Endometrial microvascular endothelial cells (primary cell): ENCODE data around the gene ANP32B. TPM values are rescaled to one million over a fixed set of nuclear protein-coding genes. Genes with fewer than 3 reads are reported as not detected.
"Not testable (repeated sequence)": the region's sequence is repeated elsewhere in the genome, so short reads cannot be mapped to it uniquely, and the experiment has no call there.

ENCODE experiments used
- in situ Hi-C: cut with HindIII; loops from 2 replicates; pipeline ENCODE4 v1.10.0; 2017; ENCODE audit warnings: low sequenced_read_pairs, low pct_unique_long_range_greater_than_20kb; ENCODE audit errors: inconsistent ontology term
- total RNA-seq: library from RNA; depleted of rRNA; stranded (reverse); fragments of >200 nt; gene quantifications from one replicate; pipeline ENCODE4 v1.2.3, GENCODE V29; 2015; ENCODE audit errors: inconsistent ontology term

ANP32B gene
- total RNA-seq, 1 donor from 2014 or later, result 18.4 TPM

DNA sequence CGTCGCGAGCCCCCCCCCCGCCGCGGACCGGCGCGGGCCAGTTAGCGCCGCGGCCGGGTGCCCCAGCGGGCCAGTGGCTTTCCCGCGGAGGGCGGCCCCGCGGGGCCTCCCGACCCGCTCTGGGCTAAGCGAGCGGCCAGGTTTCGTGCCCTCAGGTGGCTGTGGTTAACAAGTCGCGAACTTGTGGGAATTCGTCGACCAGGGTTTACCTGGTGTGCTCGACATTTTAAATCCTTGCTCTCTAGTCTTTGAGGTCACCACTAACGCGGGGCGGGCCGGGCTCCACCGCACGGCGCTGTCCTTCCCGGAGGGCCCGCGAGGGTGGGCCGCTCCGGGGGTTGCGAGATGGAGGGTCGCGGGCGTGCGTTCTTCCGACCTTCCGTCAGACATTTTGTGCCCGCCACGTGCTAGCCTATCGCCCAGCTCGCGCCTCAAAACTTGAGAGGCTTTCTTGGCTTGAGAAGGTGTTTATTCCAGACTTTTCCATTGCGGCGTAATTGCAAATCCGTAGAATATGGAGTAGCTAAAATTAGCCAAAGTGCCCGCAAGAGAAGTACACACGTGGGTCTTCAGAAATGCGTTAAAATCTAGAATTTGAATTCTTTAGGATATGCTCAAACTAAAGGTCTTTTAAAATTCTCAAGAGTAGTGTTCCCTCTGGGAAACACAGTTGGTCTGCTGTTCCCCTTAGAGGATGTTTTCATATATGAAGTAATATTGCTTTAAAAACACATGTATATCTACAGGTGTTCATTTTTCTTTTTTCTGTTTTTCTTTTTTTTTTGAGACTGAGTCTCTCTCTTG, 2.1 kb downstream of the ANP32B start:
- in situ Hi-C loops, result no loop called here

DNA sequence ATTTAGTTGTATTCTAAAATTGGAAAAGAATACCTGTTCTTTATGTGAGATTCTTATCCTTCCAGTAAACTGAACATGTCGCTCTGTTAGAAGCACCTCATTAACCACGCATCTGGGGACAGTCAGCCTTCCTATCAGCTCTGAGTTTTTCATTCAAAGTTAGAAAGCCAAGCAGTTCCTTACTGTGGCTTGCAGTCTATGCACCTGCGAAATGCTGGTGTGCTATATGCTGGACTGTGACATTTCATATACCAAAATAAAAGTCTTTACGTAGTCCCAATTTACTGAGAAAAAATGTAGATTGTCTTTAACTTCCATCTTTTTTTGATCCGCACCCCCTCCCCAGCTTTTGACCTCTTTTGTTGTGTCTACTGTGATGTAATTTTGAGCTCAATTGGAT, 4.3 kb downstream of the ANP32B start:
- in situ Hi-C loops, result no loop called here

DNA sequence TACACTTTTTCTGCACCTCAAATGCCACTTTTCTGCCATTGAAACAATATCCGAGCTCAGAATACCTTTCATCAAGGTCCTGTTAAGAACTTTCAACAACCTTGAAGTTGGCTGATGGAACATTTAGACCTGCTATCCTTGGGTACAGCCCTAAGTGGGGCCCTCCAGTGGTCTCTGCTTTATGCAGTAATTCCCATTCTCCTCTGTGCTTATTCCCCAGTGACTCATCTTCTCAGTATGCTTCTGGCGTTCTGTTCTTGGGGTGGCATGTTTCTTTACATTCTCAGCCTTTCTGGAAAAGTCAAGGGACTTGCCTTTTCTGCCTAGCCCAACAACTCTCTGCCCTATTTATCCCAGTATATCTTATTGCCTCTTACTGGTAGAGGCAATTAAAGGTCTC, 7.1 kb downstream of the ANP32B start:
- in situ Hi-C loops, result no loop called here

DNA sequence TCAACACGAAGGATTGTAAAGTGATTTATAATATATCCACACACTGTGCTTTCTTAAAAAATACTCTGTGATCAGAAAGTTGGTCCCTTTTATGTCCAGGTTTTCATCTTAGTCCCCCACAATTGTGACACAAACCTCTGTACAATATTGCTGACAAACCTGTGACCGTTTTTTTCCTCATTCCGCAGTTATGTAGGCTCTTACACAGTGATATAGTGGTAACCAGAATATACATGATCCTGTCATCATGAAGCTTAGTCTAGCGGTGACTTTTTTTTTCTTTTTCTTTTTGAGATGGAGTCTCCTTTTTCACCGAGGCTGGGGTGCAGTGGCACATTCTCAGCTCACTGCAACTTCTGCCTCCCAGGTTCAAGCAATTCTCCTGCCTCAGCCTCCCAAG, 8.7 kb downstream of the ANP32B start:
- in situ Hi-C loops, result no loop called here

DNA sequence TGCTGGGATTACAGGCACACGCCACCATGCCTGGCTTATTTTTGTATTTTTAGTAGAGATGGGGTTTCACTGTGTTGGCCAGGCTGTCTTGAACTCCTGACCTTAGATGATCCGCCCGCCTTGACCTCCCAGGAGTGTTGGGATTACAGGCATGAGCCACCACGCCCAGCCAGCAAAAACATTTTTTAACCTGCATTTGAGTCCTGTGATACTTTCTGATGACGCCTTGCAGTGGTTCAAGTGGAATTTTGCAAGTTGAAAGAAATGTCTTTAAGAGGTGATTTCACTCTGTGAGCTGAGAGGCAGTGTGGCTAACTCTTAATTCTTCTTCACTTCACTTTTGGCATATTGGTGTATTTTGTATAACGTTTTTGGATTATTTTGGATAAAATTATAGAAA, 9.1 kb downstream of the ANP32B start:
- in situ Hi-C loops, result no loop called here

DNA sequence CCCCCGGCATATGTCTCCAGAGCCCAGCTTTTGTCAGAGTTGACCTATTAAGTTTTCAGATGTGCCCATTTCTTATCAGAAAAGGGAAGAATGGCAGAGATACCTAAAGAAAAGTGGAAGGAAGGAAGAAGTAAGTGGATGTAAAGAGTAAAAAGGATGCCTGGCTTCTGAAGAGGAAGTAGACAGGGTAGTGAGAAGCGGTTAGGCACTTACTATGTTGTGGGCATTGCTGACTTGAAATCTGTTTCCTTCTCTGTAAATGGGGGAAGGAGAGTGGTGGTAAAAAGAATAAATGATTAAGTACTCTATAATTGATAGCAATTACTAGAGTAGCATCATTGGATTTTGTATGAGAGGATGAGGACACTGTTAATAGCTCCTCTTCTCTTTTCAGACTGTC, 9.9 kb downstream of the ANP32B start:
- in situ Hi-C loops, result no loop called here

DNA sequence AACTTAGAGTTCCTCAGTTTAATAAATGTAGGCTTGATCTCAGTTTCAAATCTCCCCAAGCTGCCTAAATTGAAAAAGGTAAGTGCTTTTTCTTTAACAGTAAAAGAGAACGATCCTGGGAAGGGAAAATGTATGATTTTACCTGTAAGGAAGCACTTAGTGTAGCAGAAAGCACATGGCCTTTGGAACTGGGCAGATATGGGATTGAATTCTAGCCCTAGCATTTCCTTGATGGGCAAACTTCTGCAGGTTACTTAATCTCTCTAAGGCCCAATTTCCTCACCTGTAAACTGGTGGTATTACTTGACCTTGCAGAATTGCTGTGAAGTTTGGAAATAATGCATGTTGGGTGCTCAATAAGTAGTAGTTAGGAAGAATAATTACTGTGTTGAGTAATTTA, 11.6 kb downstream of the ANP32B start:
- in situ Hi-C loops, result no loop called here

DNA sequence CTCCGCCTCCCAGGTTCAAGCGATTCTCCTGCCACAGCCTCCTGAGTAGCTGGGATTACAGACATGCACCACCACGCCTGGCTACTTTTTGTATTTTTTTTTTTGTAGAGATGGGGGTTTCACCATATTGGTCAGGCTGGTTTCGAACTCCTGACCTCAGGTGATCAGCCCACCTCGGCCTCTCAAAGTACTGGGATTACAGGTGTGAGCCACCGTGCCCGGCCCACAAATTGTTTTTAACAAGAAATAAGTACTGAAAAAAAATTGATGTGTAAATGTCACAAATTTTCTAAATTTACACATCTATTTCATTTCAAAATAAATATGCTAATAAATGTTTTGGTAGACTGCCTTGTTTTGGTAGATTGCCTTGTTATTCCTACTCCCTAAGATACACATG, 13.5 kb downstream of the ANP32B start:
- in situ Hi-C loops, result not testable (repeated sequence)

DNA sequence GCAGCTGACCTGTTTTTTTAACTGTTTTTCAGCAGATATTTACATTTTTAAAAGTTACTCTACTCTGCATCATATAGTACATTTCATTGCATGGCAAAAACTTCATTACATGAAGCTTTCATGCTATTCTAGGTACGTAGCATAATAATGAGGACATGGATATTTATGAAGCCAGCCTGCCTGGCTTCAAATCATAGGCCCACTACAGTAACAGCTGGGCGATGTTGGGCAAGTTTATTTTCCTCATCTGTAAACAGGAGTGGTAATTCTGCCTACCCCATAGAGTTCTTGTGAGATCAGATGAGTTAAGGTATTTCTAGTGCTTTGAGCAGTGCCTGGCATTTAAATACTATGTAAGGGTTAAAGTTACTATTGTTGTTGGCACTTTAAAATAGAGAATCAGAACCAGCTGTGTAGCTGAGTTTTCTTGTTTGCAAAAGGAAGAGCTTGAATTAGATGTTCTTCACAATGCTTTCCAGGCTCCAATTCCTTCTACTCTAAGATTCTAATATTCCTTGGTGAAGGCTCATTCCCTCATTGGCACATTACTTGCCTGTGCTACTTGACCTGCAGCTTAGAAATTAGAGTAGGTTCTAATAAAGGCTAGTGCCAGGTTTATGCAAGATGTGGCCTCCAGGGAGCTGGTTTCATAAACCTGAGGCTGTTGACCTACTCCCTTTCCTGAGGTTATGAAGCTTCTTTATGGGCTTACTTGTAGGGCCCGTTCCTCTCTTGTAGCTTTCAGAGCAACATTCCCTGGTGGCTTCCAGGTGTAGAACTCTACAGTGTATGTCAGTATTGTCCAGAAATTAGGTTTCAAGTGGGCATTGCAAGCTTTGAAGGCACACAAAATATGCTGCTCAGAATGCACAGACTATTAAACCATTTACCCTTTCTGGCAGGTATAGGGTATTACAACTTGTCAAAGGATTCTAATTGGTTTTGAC, 14.5 kb downstream of the ANP32B start:
- in situ Hi-C loops, result no loop called here

DNA sequence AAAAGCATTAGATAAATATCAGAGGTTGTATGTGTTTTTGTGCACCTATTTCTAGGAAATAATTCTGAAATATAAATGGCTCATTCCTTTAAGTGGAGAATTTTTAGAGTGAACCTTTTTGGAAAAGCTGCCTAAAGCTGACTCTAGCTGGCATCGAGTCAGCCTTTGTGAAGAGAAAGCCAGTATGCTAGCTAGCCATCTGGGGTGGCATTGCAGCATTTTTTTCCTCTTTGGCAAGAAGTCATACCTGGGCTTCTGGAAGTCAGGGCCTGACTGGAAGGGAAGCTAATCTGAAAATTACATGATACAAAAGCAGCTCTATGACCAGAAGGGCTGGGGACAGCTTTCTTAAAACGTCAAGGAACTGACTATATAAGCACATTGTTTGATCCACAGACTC, 19.7 kb downstream of the ANP32B start:
- in situ Hi-C loops, result no loop called here

DNA sequence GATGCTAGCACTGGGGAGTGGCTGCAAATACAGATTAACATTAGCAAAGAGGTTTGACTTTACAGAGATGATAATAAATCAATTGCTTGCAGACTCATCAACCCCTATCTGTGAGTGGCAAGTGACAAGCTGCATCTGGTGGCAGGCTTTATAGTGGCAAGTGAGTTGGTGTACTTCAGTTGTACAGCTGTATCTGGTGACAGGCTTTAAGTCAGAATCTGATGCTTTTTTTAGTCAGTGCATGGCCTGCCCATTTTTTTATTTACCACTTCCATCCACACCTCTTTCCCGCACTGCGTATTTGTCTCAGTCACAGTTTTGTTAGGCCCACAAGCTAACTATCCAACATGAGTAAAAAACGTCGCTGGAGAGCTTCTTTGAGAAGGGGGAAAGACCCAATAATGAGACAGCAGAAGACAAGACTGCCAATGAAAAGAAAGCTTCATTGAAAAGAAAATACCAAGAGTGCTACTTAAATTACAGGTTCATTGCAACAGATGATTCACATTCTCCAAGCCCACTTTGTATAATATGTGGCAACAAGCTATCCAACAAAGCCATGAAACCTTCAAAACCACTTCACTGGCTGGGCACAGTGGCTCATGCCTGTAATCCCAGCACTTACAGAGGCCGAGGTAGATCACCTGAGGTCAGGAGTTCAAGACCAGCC, 23.1 kb downstream of the ANP32B start:
- in situ Hi-C loops, result no loop called here

DNA sequence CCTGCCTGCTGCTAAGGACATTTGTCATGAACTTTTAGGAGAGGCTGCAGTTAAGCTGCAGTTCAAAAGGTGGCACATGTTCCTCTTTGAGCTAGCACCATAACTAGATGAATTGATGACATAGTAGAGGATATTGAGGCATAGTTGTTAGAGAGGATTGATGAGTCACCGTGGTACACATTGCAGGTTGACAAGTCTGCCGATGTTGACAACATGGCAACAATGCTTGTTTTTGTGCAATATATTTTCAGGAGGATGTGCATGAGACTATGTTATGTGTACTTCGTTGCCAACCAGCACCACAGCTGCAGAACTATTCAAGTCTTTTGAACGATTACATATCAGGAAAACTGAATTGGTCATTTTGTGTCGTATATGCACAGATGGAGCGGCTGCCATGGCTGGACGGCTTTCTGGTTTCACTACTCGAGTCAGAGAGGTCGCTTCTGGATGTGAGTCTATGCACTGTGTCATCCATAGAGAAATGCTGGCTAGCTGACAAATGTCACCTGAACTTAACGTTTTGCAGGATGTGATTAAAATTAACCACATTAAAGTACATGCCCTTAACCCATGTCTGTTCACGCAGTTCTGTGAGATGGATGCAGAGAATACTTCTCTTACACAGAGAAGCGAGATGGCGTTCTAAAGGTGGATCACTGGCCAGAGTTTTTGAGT, 24.2 kb downstream of the ANP32B start:
- in situ Hi-C loops, result no loop called here

DNA sequence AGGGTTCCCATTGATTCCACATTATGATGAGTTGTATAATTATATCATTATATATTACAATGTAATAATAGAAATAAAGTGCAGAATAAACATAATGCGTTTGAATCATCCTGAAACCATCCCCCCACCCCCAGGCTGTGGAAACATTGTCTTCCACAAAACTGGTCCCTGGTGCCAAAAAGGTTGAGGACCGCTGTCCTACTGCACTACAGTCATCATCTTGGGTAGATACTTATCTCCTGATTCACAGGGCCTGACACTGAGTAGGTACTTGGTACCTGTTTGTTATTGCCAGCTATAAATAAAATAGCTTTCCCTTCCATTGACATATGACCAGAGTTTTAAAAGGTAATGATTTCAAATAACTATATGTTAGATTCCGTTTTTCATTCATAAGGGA, 25.6 kb downstream of the ANP32B start:
- in situ Hi-C loops, result no loop called here

DNA sequence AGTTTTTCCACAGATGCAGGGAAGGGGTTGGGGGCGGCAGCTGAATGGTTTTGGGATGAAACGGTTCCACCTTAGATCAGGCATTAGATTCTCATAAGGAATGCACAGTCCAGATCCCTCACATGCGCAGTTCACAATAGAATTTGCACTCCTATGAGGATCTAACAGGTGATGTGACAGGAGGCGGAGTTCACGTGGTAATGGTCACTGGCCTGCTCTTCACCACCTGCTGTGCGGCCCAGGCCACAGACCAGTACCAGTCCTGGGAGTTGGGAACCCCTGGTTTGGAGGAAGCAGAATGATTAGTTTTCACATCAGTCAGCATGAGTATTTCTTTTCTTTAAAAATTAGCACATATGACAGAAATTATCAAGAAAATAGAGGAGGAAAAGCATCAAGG, 26.3 kb downstream of the ANP32B start:
- in situ Hi-C loops, result no loop called here

DNA sequence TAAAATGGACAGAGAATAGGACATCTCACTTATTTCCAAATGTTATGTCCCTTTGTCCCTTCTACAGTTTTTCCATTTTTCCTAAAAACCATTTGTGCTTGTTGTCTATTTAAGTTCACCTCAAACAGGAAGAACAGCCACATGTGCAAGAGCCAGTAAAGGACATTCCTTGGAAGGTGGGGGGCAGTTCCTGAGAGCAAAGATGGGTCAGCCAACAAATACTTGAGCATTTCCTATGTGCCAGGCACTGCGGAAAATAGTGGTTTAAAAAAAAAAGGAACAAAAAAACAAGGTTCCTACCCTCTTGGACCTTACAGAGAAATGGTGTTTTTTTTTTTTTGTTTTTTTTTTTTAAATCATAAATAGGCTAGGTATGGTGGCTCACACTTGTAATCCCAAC, 26.8 kb downstream of the ANP32B start:
- in situ Hi-C loops, result no loop called here

DNA sequence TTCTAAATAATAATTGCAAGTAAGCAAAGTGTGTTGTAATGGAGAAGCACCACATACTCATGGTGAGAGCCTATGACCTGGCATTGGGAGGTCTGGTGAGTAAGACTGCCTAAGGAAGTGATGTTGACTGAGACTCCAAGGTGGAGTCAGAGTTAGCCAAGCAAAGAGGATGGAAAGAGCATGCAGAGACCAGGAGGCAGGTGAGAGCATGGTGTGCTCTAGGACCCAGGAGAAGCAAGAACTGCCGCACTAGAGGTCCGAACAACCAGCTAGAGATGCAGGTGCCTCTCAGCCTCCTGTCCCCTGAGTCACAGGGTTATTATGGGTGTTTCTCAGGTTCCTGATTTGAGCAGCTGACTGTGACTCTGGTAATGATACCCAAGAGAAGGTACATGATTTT, 27.3 kb downstream of the ANP32B start:
- in situ Hi-C loops, result no loop called here

DNA sequence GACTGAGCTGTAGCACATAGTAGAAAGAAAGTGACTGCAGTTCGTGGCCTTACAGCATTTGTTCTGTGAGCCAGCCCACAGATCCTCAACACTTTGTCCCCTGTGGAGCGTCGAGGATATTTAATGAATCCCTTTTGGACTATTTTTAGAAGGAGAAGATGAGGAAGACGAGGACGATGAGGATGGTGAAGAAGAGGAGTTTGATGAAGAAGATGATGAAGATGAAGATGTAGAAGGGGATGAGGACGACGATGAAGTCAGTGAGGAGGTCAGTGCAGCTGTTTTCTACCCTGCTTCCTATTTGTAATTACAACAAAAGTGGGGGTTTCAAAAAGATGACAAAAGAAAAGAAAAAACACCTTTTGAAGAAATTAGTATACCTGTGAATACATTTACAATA, 28.0 kb downstream of the ANP32B start:
- in situ Hi-C loops, result no loop called here

DNA sequence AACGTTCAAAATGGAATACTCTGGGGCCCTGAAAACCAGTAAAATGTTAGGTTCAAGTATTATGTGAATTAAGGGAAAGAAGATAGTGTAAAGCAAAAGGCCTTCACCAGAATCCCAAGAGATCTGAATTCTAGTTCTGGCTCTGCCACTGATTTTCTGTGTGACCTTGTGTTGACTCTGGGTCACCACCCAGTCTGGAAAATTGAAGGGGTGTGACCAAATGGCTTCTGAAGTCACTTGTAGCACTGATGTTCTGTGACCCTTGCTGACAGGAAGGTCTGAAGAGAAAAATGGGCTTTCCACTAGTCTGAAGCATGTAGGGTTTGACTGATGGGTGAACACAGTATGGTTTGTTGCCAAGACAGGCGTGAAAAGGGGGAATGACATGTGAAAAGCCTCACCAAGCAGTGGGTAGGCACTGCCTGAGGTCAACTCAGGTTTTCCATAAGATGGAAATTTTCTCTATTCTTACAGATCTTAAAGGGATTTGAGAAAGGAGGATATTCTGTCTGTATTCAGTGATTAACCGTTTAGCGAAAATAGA, 33.1 kb downstream of the ANP32B start:
- in situ Hi-C loops, result no loop called here

DNA sequence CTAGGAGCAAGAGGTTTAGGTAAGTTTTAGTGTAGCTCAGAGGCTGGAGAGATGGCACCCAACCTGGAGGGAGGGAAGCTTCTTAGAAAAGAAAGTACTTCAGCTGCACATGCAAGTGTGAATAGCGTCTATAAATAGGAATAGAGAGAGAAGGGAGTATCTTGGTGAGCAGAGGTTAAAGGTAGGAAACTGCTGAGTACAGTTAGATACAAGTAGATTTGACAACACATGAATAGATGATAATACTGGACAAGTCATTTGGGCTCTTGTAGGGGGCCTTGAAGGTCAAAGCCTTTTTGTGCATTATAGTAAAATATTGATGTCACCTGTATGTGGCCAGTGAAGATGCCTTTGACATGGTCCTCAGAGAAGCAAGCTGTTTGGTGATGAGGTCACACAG, 34.2 kb downstream of the ANP32B start:
- in situ Hi-C loops, result no loop called here
